Neural cell (in vitro differentiated cells): ENCODE data around the gene MYO18B.

Experiments
- EP300 ChIP-seq: fragments of 450-650 bp; conservative IDR thresholded peaks from 2 replicates; pipeline ENCODE4 v1.6.1; 2014; ENCODE audit warnings: antibody characterized with exemption, mild to moderate bottlenecking, moderate library complexity; ENCODE audit not compliant: poor library complexity, severe bottlenecking
- EZH2 ChIP-seq: fragments of 200-600, 300-800 bp; shearing (Covaris generic), sonication (generic); IDR thresholded peaks from 2 replicates; pipeline ENCODE4 v1.6.1; 2014; ENCODE audit warnings: antibody characterized with exemption, low read length, borderline replicate concordance, mild to moderate bottlenecking; ENCODE audit not compliant: insufficient read depth, poor library complexity, severe bottlenecking
- MXI1 ChIP-seq: fragments of 450-650 bp; conservative IDR thresholded peaks from 2 replicates; pipeline ENCODE4 v1.6.1; 2014; ENCODE audit warnings: antibody characterized with exemption, mild to moderate bottlenecking; ENCODE audit not compliant: poor library complexity, severe bottlenecking
- POLR2AphosphoS5 ChIP-seq: IDR thresholded peaks from 2 replicates; pipeline ENCODE4 v1.6.1; 2012
- SMC3 ChIP-seq: fragments of 450-650 bp; conservative IDR thresholded peaks from 2 replicates; pipeline ENCODE4 v1.6.1; 2014; ENCODE audit warnings: antibody characterized with exemption, mild to moderate bottlenecking, moderate library complexity; ENCODE audit not compliant: poor library complexity
- TAF1 ChIP-seq: IDR thresholded peaks from 2 replicates; pipeline ENCODE4 v1.6.1; 2012; ENCODE audit warnings: low read depth
- TF ChIP-seq, protein P1 (sequence below): fragments of 450-650 bp; IDR thresholded peaks from 2 replicates; pipeline ENCODE4 v1.5.1; 2014; ENCODE audit warnings: antibody characterized with exemption, mild to moderate bottlenecking, moderate library complexity; ENCODE audit not compliant: poor library complexity, severe bottlenecking
- TF ChIP-seq, protein P2 (sequence below): IDR thresholded peaks from 2 replicates; pipeline ENCODE4 v1.6.1; 2012; ENCODE audit warnings: borderline replicate concordance

DNA sequence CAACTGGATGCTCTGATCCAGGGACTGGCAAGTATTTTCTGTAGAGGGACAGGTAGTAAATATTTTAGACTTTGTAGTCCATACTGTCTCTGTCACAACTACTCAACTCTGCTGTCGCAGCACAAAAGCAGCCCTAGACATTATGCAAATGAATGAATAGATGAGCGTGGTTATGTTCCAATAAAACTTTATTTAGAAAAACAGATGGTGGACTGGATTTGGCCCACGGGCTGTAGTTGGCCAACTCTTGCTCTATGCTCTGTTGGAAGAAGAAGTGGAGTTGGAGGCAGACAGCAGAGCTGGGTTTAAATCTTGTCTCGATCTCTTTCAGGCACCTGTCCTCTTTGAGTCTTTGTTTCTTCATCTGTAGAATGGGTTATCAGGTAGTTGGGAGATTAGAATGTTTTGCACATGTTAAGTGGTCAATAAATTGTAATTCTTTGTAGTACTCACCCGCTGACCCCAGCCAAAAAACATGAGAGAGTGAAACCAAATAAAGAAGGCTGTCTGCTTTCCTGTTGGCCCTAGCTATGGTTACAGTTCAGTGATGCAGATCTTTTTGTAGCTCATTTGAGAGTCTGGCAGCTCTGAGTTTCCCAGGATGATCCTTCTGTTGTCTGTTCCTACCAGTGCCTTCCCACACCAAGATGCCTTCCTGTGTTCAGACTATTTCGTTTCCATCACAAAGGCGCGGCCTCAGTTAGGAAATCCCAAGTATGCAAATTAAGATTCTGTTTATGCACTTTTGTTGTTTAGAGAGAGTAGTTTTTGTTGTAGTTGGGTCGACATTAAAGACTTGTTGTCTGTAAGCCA lies 229.2 kb downstream of the MYO18B start:
- TF ChIP-seq, protein P1, sequence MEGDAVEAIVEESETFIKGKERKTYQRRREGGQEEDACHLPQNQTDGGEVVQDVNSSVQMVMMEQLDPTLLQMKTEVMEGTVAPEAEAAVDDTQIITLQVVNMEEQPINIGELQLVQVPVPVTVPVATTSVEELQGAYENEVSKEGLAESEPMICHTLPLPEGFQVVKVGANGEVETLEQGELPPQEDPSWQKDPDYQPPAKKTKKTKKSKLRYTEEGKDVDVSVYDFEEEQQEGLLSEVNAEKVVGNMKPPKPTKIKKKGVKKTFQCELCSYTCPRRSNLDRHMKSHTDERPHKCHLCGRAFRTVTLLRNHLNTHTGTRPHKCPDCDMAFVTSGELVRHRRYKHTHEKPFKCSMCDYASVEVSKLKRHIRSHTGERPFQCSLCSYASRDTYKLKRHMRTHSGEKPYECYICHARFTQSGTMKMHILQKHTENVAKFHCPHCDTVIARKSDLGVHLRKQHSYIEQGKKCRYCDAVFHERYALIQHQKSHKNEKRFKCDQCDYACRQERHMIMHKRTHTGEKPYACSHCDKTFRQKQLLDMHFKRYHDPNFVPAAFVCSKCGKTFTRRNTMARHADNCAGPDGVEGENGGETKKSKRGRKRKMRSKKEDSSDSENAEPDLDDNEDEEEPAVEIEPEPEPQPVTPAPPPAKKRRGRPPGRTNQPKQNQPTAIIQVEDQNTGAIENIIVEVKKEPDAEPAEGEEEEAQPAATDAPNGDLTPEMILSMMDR = no peak
- TF ChIP-seq, protein P2, sequence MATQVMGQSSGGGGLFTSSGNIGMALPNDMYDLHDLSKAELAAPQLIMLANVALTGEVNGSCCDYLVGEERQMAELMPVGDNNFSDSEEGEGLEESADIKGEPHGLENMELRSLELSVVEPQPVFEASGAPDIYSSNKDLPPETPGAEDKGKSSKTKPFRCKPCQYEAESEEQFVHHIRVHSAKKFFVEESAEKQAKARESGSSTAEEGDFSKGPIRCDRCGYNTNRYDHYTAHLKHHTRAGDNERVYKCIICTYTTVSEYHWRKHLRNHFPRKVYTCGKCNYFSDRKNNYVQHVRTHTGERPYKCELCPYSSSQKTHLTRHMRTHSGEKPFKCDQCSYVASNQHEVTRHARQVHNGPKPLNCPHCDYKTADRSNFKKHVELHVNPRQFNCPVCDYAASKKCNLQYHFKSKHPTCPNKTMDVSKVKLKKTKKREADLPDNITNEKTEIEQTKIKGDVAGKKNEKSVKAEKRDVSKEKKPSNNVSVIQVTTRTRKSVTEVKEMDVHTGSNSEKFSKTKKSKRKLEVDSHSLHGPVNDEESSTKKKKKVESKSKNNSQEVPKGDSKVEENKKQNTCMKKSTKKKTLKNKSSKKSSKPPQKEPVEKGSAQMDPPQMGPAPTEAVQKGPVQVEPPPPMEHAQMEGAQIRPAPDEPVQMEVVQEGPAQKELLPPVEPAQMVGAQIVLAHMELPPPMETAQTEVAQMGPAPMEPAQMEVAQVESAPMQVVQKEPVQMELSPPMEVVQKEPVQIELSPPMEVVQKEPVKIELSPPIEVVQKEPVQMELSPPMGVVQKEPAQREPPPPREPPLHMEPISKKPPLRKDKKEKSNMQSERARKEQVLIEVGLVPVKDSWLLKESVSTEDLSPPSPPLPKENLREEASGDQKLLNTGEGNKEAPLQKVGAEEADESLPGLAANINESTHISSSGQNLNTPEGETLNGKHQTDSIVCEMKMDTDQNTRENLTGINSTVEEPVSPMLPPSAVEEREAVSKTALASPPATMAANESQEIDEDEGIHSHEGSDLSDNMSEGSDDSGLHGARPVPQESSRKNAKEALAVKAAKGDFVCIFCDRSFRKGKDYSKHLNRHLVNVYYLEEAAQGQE = no peak
- TF ChIP-seq EP300 (no peak), POLR2AphosphoS5 (no peak), EZH2 (no peak), TAF1 (no peak), MXI1 (no peak), SMC3 (no peak)
